ENCODE results near the gene JAZF1.

JAZF1 gene

DNA sequence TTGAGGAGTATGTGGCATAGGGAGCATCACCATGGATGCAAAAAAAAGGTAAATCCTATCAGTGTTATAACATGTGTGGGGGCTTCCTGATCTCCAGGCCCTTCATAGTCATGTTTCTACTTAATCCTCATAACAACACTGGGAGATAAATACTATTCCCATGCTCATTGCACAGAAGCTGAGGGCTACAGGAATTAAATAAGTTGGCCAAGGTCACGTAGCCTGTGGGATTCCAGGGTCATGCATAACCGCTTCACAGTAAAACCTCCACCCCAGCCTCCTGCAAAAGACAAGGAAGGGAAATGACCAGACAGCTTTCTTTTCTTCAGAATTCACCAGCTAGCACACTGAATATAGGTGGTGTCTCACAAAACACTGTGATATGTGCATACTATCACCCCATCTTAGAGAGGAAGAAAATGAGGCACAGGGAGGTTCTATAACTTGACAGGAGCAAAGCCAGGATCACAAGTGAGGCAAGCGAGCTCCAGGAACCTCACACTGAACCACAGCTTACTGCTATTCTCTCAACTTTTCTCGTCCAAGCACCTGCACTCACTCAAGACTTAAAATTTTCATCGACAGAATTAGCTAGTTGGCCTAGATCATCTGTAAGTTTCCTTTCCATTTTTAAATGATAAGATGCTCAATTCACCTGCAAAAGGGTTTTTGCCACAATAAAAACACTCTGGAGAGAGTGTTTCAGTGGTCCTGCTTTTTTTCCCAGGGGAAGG is 13.4 kb downstream of the JAZF1 start:
- TF ChIP-seq CTCF (conservative IDR thresholded peaks at IDR 0.05): no peak
- H3K27ac ChIP-seq: no peak overlapping the region

GRCh38 chr7:28165961-28166955 is 14.3 kb downstream of the JAZF1 start:
- H3K27ac ChIP-seq: no peak overlapping the region
- TF ChIP-seq CTCF (conservative IDR thresholded peaks at IDR 0.05): no peak

GRCh38 chr7:28165261-28165660 is 15.3 kb downstream of the JAZF1 start:
- TF ChIP-seq CTCF (conservative IDR thresholded peaks at IDR 0.05): no peak
- no peak overlapping the region for H3K27ac ChIP-seq

GRCh38 chr7:28163949-28164348 is 16.6 kb downstream of the JAZF1 start:
- no peak for TF ChIP-seq CTCF (conservative IDR thresholded peaks at IDR 0.05)
- no peak overlapping the region for H3K27ac ChIP-seq

DNA sequence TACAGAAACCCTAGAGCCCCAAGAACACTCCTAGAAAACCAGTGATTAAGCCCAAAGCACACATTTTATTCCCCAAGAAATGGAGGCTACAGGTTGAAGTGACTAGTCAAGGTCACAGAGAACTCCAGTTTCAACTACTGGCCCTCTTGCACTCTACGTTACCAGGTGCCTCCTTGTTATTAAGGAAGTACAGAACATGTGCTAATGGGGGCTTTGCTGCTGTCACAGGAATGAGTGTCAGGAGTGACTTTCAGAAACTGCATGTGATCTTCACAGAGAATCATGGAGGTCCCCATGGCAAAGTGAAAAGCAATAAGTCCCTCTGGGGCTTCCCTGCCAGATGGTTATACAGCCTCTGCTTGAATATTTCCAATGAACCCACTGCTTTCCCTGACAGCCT is 19.3 kb downstream of the JAZF1 start:
- H3K27ac ChIP-seq: no peak overlapping the region

GRCh38 chr7:28160551-28160991 is 20.0 kb downstream of the JAZF1 start:
- H3K27ac ChIP-seq: no peak overlapping the region
- no peak for TF ChIP-seq CTCF (conservative IDR thresholded peaks at IDR 0.05)

More for the DNA sequence above, 19.3 kb downstream of the JAZF1 start:
- TF ChIP-seq CTCF (conservative IDR thresholded peaks at IDR 0.05): no peak

- H3K27ac ChIP-seq: no peak overlapping the region
- no peak for TF ChIP-seq CTCF (conservative IDR thresholded peaks at IDR 0.05)
These were observed 22.7 kb downstream of the JAZF1 start for GRCh38 chr7:28157831-28158416.
